K562 (cell line): ENCODE data around the gene MAPKAPK3. TPM values are rescaled to one million over a fixed set of nuclear protein-coding genes. Genes with fewer than 3 reads are reported as not detected.

Experiments used
- CSDE1 ChIP-seq, 2 experiments: fragments of 450-650 bp; IDR thresholded peaks; 2 replicates each; pipeline ENCODE4 v1.6.1; 2016; ENCODE audit warnings: mild to moderate bottlenecking in 1 of 2
- DLX4 ChIP-seq: fragments of 250-450 bp; sonication (Bioruptor Pico); IDR thresholded peaks from 2 replicates; pipeline ENCODE4 v1.6.1; 2021; ENCODE audit warnings: mild to moderate bottlenecking
- ELF1 ChIP-seq: fragments of 200-800 bp; sonication (Bioruptor generic); IDR thresholded peaks from 2 replicates; pipeline ENCODE4 v1.6.1; 2016; ENCODE audit warnings: missing genetic modification characterization, missing compliant biosample characterization
- GTF2E2 ChIP-seq: fragments of 200-800 bp; sonication (Bioruptor generic); IDR thresholded peaks from 2 replicates; pipeline ENCODE4 v1.6.1; 2016; ENCODE audit warnings: missing genetic modification characterization, missing compliant biosample characterization
- KHSRP ChIP-seq: fragments of 450-650 bp; IDR thresholded peaks from 2 replicates; pipeline ENCODE4 v1.6.1; 2017
- NCOR1 ChIP-seq: fragments of 450-650 bp; IDR thresholded peaks from 2 replicates; pipeline ENCODE4 v1.6.1; 2016; ENCODE audit warnings: mild to moderate bottlenecking, moderate library complexity
- NFYB ChIP-seq: IDR thresholded peaks from 2 replicates; pipeline ENCODE4 v1.6.1; 2011; ENCODE audit warnings: mild to moderate bottlenecking, moderate library complexity; ENCODE audit not compliant: insufficient read length; ENCODE audit errors: extremely low read depth
- PBX2 ChIP-seq, 2 experiments: IDR thresholded peaks in 1 of 2; conservative IDR thresholded peaks in 1 of 2; 2 replicates each; pipeline ENCODE4 v1.6.1; 2016; ENCODE audit warnings: low read depth in 2 of 2, mild to moderate bottlenecking in 1 of 2, missing compliant biosample characterization in 1 of 2, missing genetic modification characterization in 1 of 2, moderate library complexity in 1 of 2
- POU5F1 ChIP-seq: fragments of 150-350 bp; IDR thresholded peaks from 2 replicates; pipeline ENCODE4 v1.6.1; 2014; ENCODE audit warnings: borderline replicate concordance, low read length, low read depth, mild to moderate bottlenecking; ENCODE audit not compliant: partially characterized antibody
- RBM34 ChIP-seq: fragments of 200-400 bp; formaldehyde crosslinking; IDR thresholded peaks from 2 replicates; pipeline ENCODE4 v1.6.1; 2018; ENCODE audit warnings: low read length, borderline replicate concordance; ENCODE audit not compliant: insufficient read depth
- STAT5A ChIP-seq: IDR thresholded peaks from 2 replicates; pipeline ENCODE4 v1.6.1; 2012; ENCODE audit warnings: low read length, inconsistent platforms, borderline replicate concordance
- ZBTB1 ChIP-seq: sonication (generic); formaldehyde crosslinking; IDR thresholded peaks from 2 replicates; pipeline ENCODE4 v1.8.1; 2023; ENCODE audit warnings: missing genetic modification reagents, low read depth, mild to moderate bottlenecking, borderline replicate concordance
- ZNF609 ChIP-seq: sonication (generic); formaldehyde crosslinking; IDR thresholded peaks from 2 replicates; pipeline ENCODE4 v1.8.1; 2023; ENCODE audit warnings: missing genetic modification reagents, mild to moderate bottlenecking, borderline replicate concordance
- ZNF695 ChIP-seq: fragments of 450-650 bp; formaldehyde crosslinking; IDR thresholded peaks from 2 replicates; pipeline ENCODE4 v1.4.0; 2020; ENCODE audit warnings: mild to moderate bottlenecking, moderate library complexity
- ZNF75A ChIP-seq: fragments of 450-650 bp; formaldehyde crosslinking; IDR thresholded peaks from 2 replicates; pipeline ENCODE4 v1.4.0; 2020; ENCODE audit warnings: mild to moderate bottlenecking
- polyA plus RNA-seq, 8 experiments: library from polyadenylated mRNA; depleted of rRNA in 4 of 8; stranded (reverse) in 5 of 8; unstranded in 3 of 8; fragments of >200 nt; fragmentation: Nextera tagmentation in 2 of 8; fragmentation: Illumina TruSeq in 1 of 8; extraction: Ambion mirVana in 2 of 8; extraction: Trizol in 1 of 8; gene quantifications; 2 replicates each; pipeline versions ENCODE4 v1.2.1 to v1.2.3, GENCODE V29; 2011 to 2014; ENCODE audit warnings: inconsistent platforms in 1 of 8, missing spikeins in 1 of 8
- total RNA-seq, 7 experiments: library from RNA; depleted of rRNA in 6 of 7; stranded (reverse); fragments of >200 nt in 6 of 7; fragmentation: Illumina TruSeq in 2 of 7; extraction: Trizol in 2 of 7; gene quantifications; 2 replicates each; pipeline versions ENCODE4 v1.2.1 to v1.2.3, GENCODE V29; 2011 to 2021; ENCODE audit warnings: low replicate concordance in 1 of 7

MAPKAPK3 gene
- total and polyA plus RNA-seq, 9 of the 15 experiments (the other 6 are each of a cell fraction or from before 2014, with no cell fraction given), result 8.0 to 56.4 (median 41.2) TPM

- TF ChIP-seq PBX2 (CRISPR knock-in tag; IDR thresholded peaks at IDR 0.05; ENCODE audit: low read depth), result no peak
- TF ChIP-seq PBX2 (tag; conservative IDR thresholded peaks at IDR 0.05; ENCODE audit: low read depth), result no peak
- no peak for TF ChIP-seq RBM34
- no peak for TF ChIP-seq ZBTB1 (CRISPR knock-in tag)
- no peak for TF ChIP-seq ZNF609 (CRISPR knock-in tag)
- no peak for TF ChIP-seq DLX4 (CRISPR knock-in tag)
- no peak for TF ChIP-seq POU5F1
- no peak for TF ChIP-seq KHSRP
- TF ChIP-seq ZNF75A (CRISPR knock-in tag), result no peak
- TF ChIP-seq GTF2E2 (tag), result no peak
- peak; percentile 73 for TF ChIP-seq NCOR1
- peak; percentile 72 for TF ChIP-seq STAT5A
- TF ChIP-seq ELF1 (tag), result peak; percentile 41; the same call in 1 of the 2 replicates
- no peak for TF ChIP-seq ZNF695 (CRISPR knock-in tag)
- TF ChIP-seq CSDE1 (IDR thresholded peaks at IDR 0.05), result no peak
- TF ChIP-seq NFYB, result no peak
Observed at GRCh38 chr3:50600141-50600753, 16.7 kb upstream of the MAPKAPK3 start (continued).
